OCI-LY1 (cell line): ENCODE results near the gene NPTX2.

Experiments used
- H2AFZ ChIP-seq: fragments of 200-600 bp; sonication (generic), shearing (Covaris generic); 2 replicates; pipeline ENCODE4 v1.6.0; 2014; ENCODE audit warnings: antibody characterized with exemption, mild to moderate bottlenecking, low read length
- H3F3A ChIP-seq: fragments of 200-600 bp; sonication (generic), shearing (Covaris generic); 2 replicates; pipeline ENCODE4 v1.6.0; 2014; ENCODE audit warnings: mild to moderate bottlenecking, antibody characterized with exemption, low read length, moderate library complexity; ENCODE audit not compliant: insufficient read depth
- H3K27ac ChIP-seq: fragments of 200-600 bp; sonication (generic); 2 replicates; pipeline ENCODE4 v1.5.1; 2014; ENCODE audit warnings: low read length, mixed run types, mild to moderate bottlenecking, low read depth; ENCODE audit not compliant: poor library complexity, severe bottlenecking
- H3K27me3 ChIP-seq: fragments of 200-600 bp; sonication (generic); 2 replicates; pipeline ENCODE4 v1.6.0; 2014; ENCODE audit warnings: antibody characterized with exemption, mild to moderate bottlenecking, low read length, moderate library complexity; ENCODE audit not compliant: insufficient read depth
- H3K36me3 ChIP-seq: fragments of 200-600 bp; sonication (generic); 2 replicates; pipeline ENCODE4 v1.6.1; 2014; ENCODE audit warnings: mild to moderate bottlenecking, antibody characterized with exemption, low read length, moderate library complexity, mixed read lengths; ENCODE audit not compliant: insufficient read depth
- H3K4me1 ChIP-seq: fragments of 200-600 bp; sonication (generic); 2 replicates; pipeline ENCODE4 v1.5.1; 2014; ENCODE audit warnings: mild to moderate bottlenecking, low read length, moderate library complexity; ENCODE audit not compliant: insufficient read depth, severe bottlenecking
- H3K4me2 ChIP-seq: fragments of 200-600 bp; sonication (generic), shearing (Covaris generic); 2 replicates; pipeline ENCODE4 v1.6.1; 2014; ENCODE audit warnings: low read length
- H3K4me3 ChIP-seq: fragments of 200-600 bp; sonication (generic); 2 replicates; pipeline ENCODE4 v1.5.1; 2014; ENCODE audit warnings: low read length, low read depth, mild to moderate bottlenecking, mixed read lengths; ENCODE audit not compliant: poor library complexity, severe bottlenecking
- H3K79me2 ChIP-seq: fragments of 200-600 bp; shearing (Covaris generic); 2 replicates; pipeline ENCODE4 v1.6.1; 2016; ENCODE audit warnings: mixed run types, low read length, mixed read lengths; ENCODE audit not compliant: insufficient read depth
- H3K9ac ChIP-seq: fragments of 200-600 bp; sonication (generic), shearing (Covaris generic); 2 replicates; pipeline ENCODE4 v1.6.1; 2014; ENCODE audit warnings: mild to moderate bottlenecking, low read length, mixed read lengths
- H3K9me2 ChIP-seq: fragments of 200-600 bp; sonication (generic), shearing (Covaris generic); 2 replicates; pipeline ENCODE4 v1.6.1; 2014; ENCODE audit warnings: low read depth, mild to moderate bottlenecking, low read length, mixed read lengths
- H3K9me3 ChIP-seq: fragments of 200-600 bp; shearing (Covaris generic); 2 replicates; pipeline ENCODE4 v1.6.1; 2014; ENCODE audit warnings: low read length, mixed read lengths
- H4K20me1 ChIP-seq: fragments of 200-600 bp; sonication (generic), shearing (Covaris generic); 2 replicates; pipeline ENCODE4 v1.6.0; 2016; ENCODE audit warnings: mild to moderate bottlenecking, low read length; ENCODE audit not compliant: insufficient read depth
- EZH2 ChIP-seq: fragments of 200-600 bp; sonication (generic), shearing (Covaris generic); IDR thresholded peaks from 2 replicates; pipeline ENCODE4 v1.8.0; 2017; ENCODE audit warnings: borderline replicate concordance, mixed run types, mild to moderate bottlenecking, antibody characterized with exemption, low read length, moderate library complexity, mixed read lengths
- TF ChIP-seq, protein P1 (sequence below): fragments of 200-600 bp; sonication (generic), shearing (Covaris generic); IDR thresholded peaks from 2 replicates; pipeline ENCODE4 v1.5.1; 2017; ENCODE audit warnings: mild to moderate bottlenecking, antibody characterized with exemption, low read length, moderate library complexity, mixed read lengths

The NPTX2 gene

DNA sequence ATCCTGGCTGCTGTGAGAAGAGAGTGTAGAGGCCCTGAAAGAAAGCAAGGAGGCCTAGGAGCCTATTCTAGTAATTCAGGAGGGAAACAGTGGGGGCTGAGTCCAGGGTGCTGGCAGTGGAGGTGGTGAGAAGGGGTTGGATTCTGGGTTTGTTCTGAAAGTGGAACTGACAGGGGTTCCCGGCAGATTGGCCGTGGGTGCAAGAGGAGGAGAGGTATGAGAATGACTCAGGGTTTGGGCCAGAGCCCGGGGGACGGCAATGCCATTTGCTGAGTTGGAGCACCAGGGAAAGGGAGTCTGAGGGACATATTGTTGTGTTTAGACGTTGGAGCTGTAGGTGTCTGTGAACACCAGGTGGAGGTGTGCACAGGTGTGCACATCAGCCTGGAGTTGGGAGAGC lies 38.5 kb downstream of the NPTX2 start:
- TF ChIP-seq EZH2 = no peak
- TF ChIP-seq, protein P1, sequence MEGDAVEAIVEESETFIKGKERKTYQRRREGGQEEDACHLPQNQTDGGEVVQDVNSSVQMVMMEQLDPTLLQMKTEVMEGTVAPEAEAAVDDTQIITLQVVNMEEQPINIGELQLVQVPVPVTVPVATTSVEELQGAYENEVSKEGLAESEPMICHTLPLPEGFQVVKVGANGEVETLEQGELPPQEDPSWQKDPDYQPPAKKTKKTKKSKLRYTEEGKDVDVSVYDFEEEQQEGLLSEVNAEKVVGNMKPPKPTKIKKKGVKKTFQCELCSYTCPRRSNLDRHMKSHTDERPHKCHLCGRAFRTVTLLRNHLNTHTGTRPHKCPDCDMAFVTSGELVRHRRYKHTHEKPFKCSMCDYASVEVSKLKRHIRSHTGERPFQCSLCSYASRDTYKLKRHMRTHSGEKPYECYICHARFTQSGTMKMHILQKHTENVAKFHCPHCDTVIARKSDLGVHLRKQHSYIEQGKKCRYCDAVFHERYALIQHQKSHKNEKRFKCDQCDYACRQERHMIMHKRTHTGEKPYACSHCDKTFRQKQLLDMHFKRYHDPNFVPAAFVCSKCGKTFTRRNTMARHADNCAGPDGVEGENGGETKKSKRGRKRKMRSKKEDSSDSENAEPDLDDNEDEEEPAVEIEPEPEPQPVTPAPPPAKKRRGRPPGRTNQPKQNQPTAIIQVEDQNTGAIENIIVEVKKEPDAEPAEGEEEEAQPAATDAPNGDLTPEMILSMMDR = no peak
- Histone ChIP-seq H3K9me3 (peaks cover 12% of the 10 kb centered on the region), H4K20me1 (no peaks in the 10 kb centered on the region), H3K27me3 (no peaks in the 10 kb centered on the region), H3K4me1 (peaks cover 11% of the 10 kb centered on the region), H2AFZ (no peak overlapping the region), H3K4me2 (no peak overlapping the region), H3K4me3 (no peak overlapping the region), H3K27ac (no peak overlapping the region), H3K36me3 (no peaks in the 10 kb centered on the region; the same call in 1 of the 2 replicates), H3F3A (no peaks in the 10 kb centered on the region), H3K9ac (no peak overlapping the region), H3K9me2 (no peaks in the 10 kb centered on the region), H3K79me2 (no peaks in the 10 kb centered on the region)

DNA sequence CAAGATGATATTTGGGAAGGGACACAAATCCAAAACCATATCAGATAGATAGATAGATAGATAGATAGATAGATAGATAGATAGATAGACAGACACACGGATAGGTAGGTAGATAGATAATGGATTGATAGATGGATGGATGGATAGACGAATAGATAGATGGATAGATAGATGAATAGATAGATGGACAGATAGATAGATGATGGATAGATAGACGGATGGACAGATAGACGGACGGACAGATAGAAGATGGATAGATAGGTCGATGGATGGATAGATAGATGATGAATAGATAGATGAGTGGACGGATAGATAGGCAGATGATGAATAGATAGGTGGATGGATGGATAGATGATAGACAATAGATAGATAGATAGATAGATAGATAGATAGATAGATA lies 39.8 kb downstream of the NPTX2 start:
- Histone ChIP-seq H3F3A (no peaks in the 10 kb centered on the region), H3K4me3 (no peak overlapping the region), H3K4me1 (peaks cover 10% of the 10 kb centered on the region), H3K79me2 (no peaks in the 10 kb centered on the region), H3K36me3 (peaks cover 3% of the 10 kb centered on the region; the same call in 1 of the 2 replicates), H3K27ac (no peak overlapping the region), H4K20me1 (no peaks in the 10 kb centered on the region), H3K4me2 (no peak overlapping the region), H3K27me3 (no peaks in the 10 kb centered on the region; the same call in 1 of the 2 replicates), H3K9me2 (no peaks in the 10 kb centered on the region), H2AFZ (no peak overlapping the region), H3K9ac (no peak overlapping the region), H3K9me3 (peaks cover 12% of the 10 kb centered on the region)
- TF ChIP-seq, protein P1 = no peak
- TF ChIP-seq EZH2 = no peak

DNA sequence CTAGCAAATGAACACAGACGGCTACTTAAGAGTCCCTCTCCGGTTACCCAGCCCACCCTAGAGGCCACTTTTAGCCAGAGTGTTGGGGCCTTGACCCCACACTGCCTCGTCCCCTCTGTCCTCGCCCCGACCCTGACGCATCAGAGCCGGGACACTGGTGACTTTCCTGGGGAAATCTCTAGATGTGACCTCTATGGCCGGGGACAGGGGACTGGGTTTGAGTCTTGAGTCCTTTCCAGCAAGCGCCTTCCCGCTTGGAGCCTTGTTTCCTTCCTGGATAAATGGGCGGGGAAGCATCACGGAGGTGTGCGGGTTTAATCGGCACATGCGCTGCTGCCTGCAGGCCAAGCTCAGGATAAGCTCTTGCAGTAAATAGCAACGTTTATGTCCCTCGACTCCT lies 40.7 kb downstream of the NPTX2 start:
- H3K36me3 ChIP-seq = peaks cover 3% of the 10 kb centered on the region; the same call in 1 of the 2 replicates
- peaks cover 2% of the 10 kb centered on the region for H3K4me1 ChIP-seq
- TF ChIP-seq, protein P1 = no peak
- no peak for TF ChIP-seq EZH2
- no peaks in the 10 kb centered on the region for H3F3A ChIP-seq
- H3K4me3 ChIP-seq = no peak overlapping the region
- no peak overlapping the region for H2AFZ ChIP-seq
- H3K9me2 ChIP-seq = no peaks in the 10 kb centered on the region
- H3K27ac ChIP-seq = no peak overlapping the region
- H3K9ac ChIP-seq = no peak overlapping the region
- peaks cover 12% of the 10 kb centered on the region for H3K9me3 ChIP-seq
- no peaks in the 10 kb centered on the region for H3K79me2 ChIP-seq
- H3K4me2 ChIP-seq = no peak overlapping the region
- no peaks in the 10 kb centered on the region; the same call in 1 of the 2 replicates for H3K27me3 ChIP-seq
- H4K20me1 ChIP-seq = no peaks in the 10 kb centered on the region
